Measurements from ENCODE around the gene LRRC41.
"Not testable (repeated sequence)": the region's sequence is repeated elsewhere in the genome, so short reads cannot be mapped to it uniquely, and the experiment has no call there.

DNA sequence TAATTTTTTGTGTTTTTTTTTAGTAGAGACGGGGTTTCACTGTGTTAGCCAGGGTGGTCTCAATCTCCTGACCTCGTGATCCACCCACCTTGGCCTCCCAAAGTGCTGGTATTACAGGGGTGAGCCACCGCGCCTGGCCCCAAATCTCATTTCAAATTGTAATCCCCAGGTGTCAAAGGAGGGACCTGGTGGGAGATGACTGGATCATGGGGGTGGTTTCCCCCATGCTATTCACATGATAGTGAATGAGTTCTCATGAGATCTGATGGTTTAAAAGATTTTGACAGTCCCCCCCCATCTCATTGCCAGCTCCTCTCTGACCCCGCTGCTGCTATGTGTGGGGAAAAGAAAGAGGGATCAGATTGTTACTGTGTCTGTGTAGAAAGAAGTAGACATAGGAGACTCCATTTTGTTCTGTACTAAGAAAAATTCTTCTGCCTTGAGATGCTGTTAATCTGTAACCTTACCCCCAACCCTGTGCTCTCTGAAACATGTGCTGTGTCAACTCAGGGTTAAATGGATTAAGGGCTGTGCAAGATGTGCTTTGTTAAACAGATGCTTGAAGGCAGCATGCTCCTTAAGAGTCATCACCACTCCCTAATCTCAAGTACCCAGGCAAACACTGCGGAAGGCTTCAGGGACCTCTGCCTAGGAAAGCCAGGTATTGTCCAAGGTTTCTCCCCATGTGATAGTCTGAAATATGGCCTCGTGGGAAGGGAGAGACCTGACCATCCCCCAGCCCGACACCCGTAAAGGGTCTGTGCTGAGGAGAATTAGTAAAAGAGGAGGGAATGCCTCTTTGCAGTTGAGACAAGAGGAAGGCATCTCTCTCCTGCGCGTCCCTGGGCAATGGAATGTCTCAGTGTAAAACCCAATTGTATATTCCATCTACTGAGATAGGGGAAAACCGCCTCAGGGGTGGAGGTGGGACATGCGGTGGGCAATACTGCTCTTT lies 16.8 kb upstream of the LRRC41 start:
- TF ChIP-seq, protein P1, sequence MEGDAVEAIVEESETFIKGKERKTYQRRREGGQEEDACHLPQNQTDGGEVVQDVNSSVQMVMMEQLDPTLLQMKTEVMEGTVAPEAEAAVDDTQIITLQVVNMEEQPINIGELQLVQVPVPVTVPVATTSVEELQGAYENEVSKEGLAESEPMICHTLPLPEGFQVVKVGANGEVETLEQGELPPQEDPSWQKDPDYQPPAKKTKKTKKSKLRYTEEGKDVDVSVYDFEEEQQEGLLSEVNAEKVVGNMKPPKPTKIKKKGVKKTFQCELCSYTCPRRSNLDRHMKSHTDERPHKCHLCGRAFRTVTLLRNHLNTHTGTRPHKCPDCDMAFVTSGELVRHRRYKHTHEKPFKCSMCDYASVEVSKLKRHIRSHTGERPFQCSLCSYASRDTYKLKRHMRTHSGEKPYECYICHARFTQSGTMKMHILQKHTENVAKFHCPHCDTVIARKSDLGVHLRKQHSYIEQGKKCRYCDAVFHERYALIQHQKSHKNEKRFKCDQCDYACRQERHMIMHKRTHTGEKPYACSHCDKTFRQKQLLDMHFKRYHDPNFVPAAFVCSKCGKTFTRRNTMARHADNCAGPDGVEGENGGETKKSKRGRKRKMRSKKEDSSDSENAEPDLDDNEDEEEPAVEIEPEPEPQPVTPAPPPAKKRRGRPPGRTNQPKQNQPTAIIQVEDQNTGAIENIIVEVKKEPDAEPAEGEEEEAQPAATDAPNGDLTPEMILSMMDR (IDR thresholded peaks at IDR 0.05; ENCODE audit: insufficient read depth, low read length, poor library complexity, severe bottlenecking) = not testable (repeated sequence)
- not testable (repeated sequence) for TF ChIP-seq EZH2phosphoT487 (conservative IDR thresholded peaks at IDR 0.05; ENCODE audit: low read length)
